SK-N-SH treated with all-trans-retinoic acid at 6 μM for 48 hours (cell line): ENCODE results near the gene CCDC178.

Experiments
- ATAC-seq: fragments of 200-7000 bp; cut with Tn5 transposase; 3 replicates; pipeline ENCODE4 v1.9.1; 2020; ENCODE audit warnings: mild to moderate bottlenecking, moderate library complexity
- ARNTL ChIP-seq: fragments of 450-650 bp; formaldehyde crosslinking; IDR thresholded peaks from 2 replicates; pipeline ENCODE4 v1.5.0; 2020; ENCODE audit warnings: low read depth, mild to moderate bottlenecking, moderate library complexity, borderline replicate concordance
- BACH2 ChIP-seq: fragments of 250-450 bp; sonication (Bioruptor Pico); IDR thresholded peaks from 2 replicates; pipeline ENCODE4 v1.9.0; 2021; ENCODE audit warnings: mild to moderate bottlenecking, borderline replicate concordance
- CREB5 ChIP-seq: fragments of 250-450 bp; sonication (Bioruptor Pico); IDR thresholded peaks from 2 replicates; pipeline ENCODE4 v1.5.1; 2020; ENCODE audit warnings: low read depth, mild to moderate bottlenecking, moderate library complexity
- CSDC2 ChIP-seq: fragments of 250-450 bp; sonication (Bioruptor Pico); IDR thresholded peaks from 2 replicates; pipeline ENCODE4 v1.5.0; 2020; ENCODE audit warnings: mild to moderate bottlenecking, moderate library complexity
- CSRNP3 ChIP-seq: fragments of 250-450 bp; sonication (Bioruptor Pico); IDR thresholded peaks from 2 replicates; pipeline ENCODE4 v1.5.1; 2021; ENCODE audit warnings: mild to moderate bottlenecking, moderate library complexity
- ESRRG ChIP-seq: fragments of 250-450 bp; sonication (Bioruptor Pico); IDR thresholded peaks from 2 replicates; pipeline ENCODE4 v1.6.1; 2021; ENCODE audit warnings: mild to moderate bottlenecking
- GLIS3 ChIP-seq: fragments of 250-450 bp; sonication (Bioruptor Pico); IDR thresholded peaks from 2 replicates; pipeline ENCODE4 v1.5.0; 2020; ENCODE audit warnings: mild to moderate bottlenecking, moderate library complexity
- ISL1 ChIP-seq: fragments of 250-450 bp; sonication (Bioruptor Pico); IDR thresholded peaks from 2 replicates; pipeline ENCODE4 v2.1.2; 2022; ENCODE audit warnings: mild to moderate bottlenecking, moderate library complexity
- OSR1 ChIP-seq: fragments of 250-450 bp; sonication (Bioruptor Pico); IDR thresholded peaks from 2 replicates; pipeline ENCODE4 v1.8.0; 2022; ENCODE audit warnings: moderate library complexity, mild to moderate bottlenecking, inconsistent platforms
- PATZ1 ChIP-seq: fragments of 250-450 bp; sonication (Bioruptor Pico); IDR thresholded peaks from 2 replicates; pipeline ENCODE4 v1.8.0; 2020; ENCODE audit warnings: mild to moderate bottlenecking, moderate library complexity, borderline replicate concordance
- POU6F1 ChIP-seq: fragments of 250-450 bp; sonication (Bioruptor Pico); IDR thresholded peaks from 2 replicates; pipeline ENCODE4 v1.8.0; 2021; ENCODE audit warnings: low read depth, mild to moderate bottlenecking, moderate library complexity, borderline replicate concordance
- PPARA ChIP-seq: fragments of 250-450 bp; sonication (Bioruptor Pico); IDR thresholded peaks from 2 replicates; pipeline ENCODE4 v1.5.0; 2020; ENCODE audit warnings: mild to moderate bottlenecking, borderline replicate concordance
- RARB ChIP-seq: fragments of 250-450 bp; sonication (Bioruptor Pico); IDR thresholded peaks from 2 replicates; pipeline ENCODE4 v1.8.0; 2021; ENCODE audit warnings: mild to moderate bottlenecking, moderate library complexity
- SNAI2 ChIP-seq: fragments of 250-450 bp; sonication (Bioruptor Pico); IDR thresholded peaks from 2 replicates; pipeline ENCODE4 v1.5.0; 2020; ENCODE audit warnings: mild to moderate bottlenecking, moderate library complexity
- TCF4 ChIP-seq: fragments of 250-450 bp; sonication (Bioruptor Pico); IDR thresholded peaks from 2 replicates; pipeline ENCODE4 v1.8.0; 2021; ENCODE audit warnings: mild to moderate bottlenecking, moderate library complexity, borderline replicate concordance
- TOX ChIP-seq: fragments of 250-450 bp; sonication (Bioruptor Pico); IDR thresholded peaks from 2 replicates; pipeline ENCODE4 v1.8.0; 2021; ENCODE audit warnings: mild to moderate bottlenecking, moderate library complexity, borderline replicate concordance
- TSHZ2 ChIP-seq: fragments of 250-450 bp; sonication (Bioruptor Pico); IDR thresholded peaks from 2 replicates; pipeline ENCODE4 v1.5.0; 2020; ENCODE audit warnings: mild to moderate bottlenecking, moderate library complexity
- ZC3H10 ChIP-seq: fragments of 250-450 bp; sonication (Bioruptor Pico); IDR thresholded peaks from 2 replicates; pipeline ENCODE4 v1.5.1; 2021; ENCODE audit warnings: mild to moderate bottlenecking, moderate library complexity
- ZFP3 ChIP-seq: fragments of 250-450 bp; sonication (Bioruptor Pico); IDR thresholded peaks from 2 replicates; pipeline ENCODE4 v1.5.0; 2020; ENCODE audit warnings: mild to moderate bottlenecking, moderate library complexity
- ZNF565 ChIP-seq: fragments of 450-650 bp; formaldehyde crosslinking; conservative IDR thresholded peaks from 2 replicates; pipeline ENCODE4 v1.5.0; 2020; ENCODE audit warnings: low read depth, mild to moderate bottlenecking, moderate library complexity
- ZNF70 ChIP-seq: fragments of 450-650 bp; formaldehyde crosslinking; IDR thresholded peaks from 2 replicates; pipeline ENCODE4 v1.5.0; 2020; ENCODE audit warnings: mild to moderate bottlenecking, moderate library complexity
- ZNF8 ChIP-seq: fragments of 450-650 bp; formaldehyde crosslinking; IDR thresholded peaks from 2 replicates; pipeline ENCODE4 v1.5.0; 2020; ENCODE audit warnings: mild to moderate bottlenecking, moderate library complexity

The CCDC178 gene

GRCh38 chr18:33132657-33133056, 307.9 kb downstream of the CCDC178 start:
- no peak for TF ChIP-seq RARB (CRISPR knock-in tag)
- no peak for TF ChIP-seq POU6F1 (CRISPR knock-in tag)
- no peak for TF ChIP-seq ZNF565
- TF ChIP-seq CSRNP3 (CRISPR knock-in tag), result no peak
- no peak for TF ChIP-seq ZC3H10 (CRISPR knock-in tag)
- TF ChIP-seq BACH2 (CRISPR knock-in tag), result no peak
- TF ChIP-seq SNAI2 (CRISPR knock-in tag), result no peak
- no peak for TF ChIP-seq ZNF8 (CRISPR knock-in tag)
- TF ChIP-seq ISL1 (CRISPR knock-in tag), result no peak
- TF ChIP-seq OSR1 (CRISPR knock-in tag), result no peak
- no peak for TF ChIP-seq TCF4 (CRISPR knock-in tag)
- no peak for TF ChIP-seq PATZ1
- TF ChIP-seq ESRRG (CRISPR knock-in tag), result no peak
- TF ChIP-seq CREB5 (CRISPR knock-in tag), result no peak
- TF ChIP-seq TOX, result no peak
- TF ChIP-seq GLIS3 (CRISPR knock-in tag), result no peak
- no peak for TF ChIP-seq ZFP3 (CRISPR knock-in tag)
- no peak for TF ChIP-seq ZNF70 (CRISPR knock-in tag)
- TF ChIP-seq CSDC2 (CRISPR knock-in tag), result no peak
- TF ChIP-seq TSHZ2 (CRISPR knock-in tag), result no peak
- ATAC-seq, result no peak

- ATAC-seq, result no peak
- no peak for TF ChIP-seq POU6F1 (CRISPR knock-in tag)
- no peak for TF ChIP-seq ARNTL (CRISPR knock-in tag)
- no peak for TF ChIP-seq CSRNP3 (CRISPR knock-in tag)
- no peak for TF ChIP-seq ISL1 (CRISPR knock-in tag)
- TF ChIP-seq PPARA (CRISPR knock-in tag), result no peak
- TF ChIP-seq CREB5 (CRISPR knock-in tag), result no peak
- TF ChIP-seq RARB (CRISPR knock-in tag), result no peak
- TF ChIP-seq OSR1 (CRISPR knock-in tag), result no peak
Measured at GRCh38 chr18:33128581-33128980, 311.9 kb downstream of the CCDC178 start.
